ENCODE measurements around the gene UBR2. TPM values are rescaled to one million over a fixed set of nuclear protein-coding genes. Genes with fewer than 3 reads are reported as not detected.
"Not testable (repeated sequence)": the region's sequence is repeated elsewhere in the genome, so short reads cannot be mapped to it uniquely, and the experiment has no call there.

The UBR2 gene
- total RNA-seq, 2 experiments from 2014 or later = 23.1 to 23.5 TPM

- H3K36me3 Mint-ChIP-seq (ENCODE audit: low read depth); H3K4me3 Mint-ChIP-seq; DNase-seq; H3K4me1 Mint-ChIP-seq (ENCODE audit: low read depth); intact Hi-C loops (cut with micrococcal nuclease); H3K9me3 Mint-ChIP-seq; H3K27me3 Mint-ChIP-seq (ENCODE audit: low read depth); H3K27ac Mint-ChIP-seq: not testable (repeated sequence)
- CTCF ChIA-PET = interaction anchor here (0.7 to 3.7 kb wide), 2 partner anchors 12 to 170 kb away, joined by 3 to 23 read pairs; no protein-coding TSS in a partner anchor
Measured at GRCh38 chr6:42559276-42559675, 4.6 kb upstream of the UBR2 start.

GRCh38 chr6:42561986-42562385 is 1.8 kb upstream of the UBR2 start:
- Mint-ChIP-seq H3K27me3 (ENCODE audit: low read depth) (no peaks in the 10 kb centered on the region), H3K9me3 (no peaks in the 10 kb centered on the region), H3K4me3 (no peak overlapping the region), H3K36me3 (ENCODE audit: low read depth) (peaks cover 11% of the 10 kb centered on the region), H3K27ac (no peak overlapping the region), H3K4me1 (ENCODE audit: low read depth) (peaks cover 13% of the 10 kb centered on the region)
- no peak for DNase-seq
- CTCF ChIA-PET = interaction anchor here (2.5 kb wide), 1 partner anchor 14 kb away, joined by 14 read pairs; no protein-coding TSS in a partner anchor
- intact Hi-C loops (cut with micrococcal nuclease) = loop anchor here (2.0 to 5.0 kb wide), 4 partner anchors 165 to 825 kb away; partner anchors contain the start of genes KLHDC3, TFEB and TOMM6

GRCh38 chr6:42562788-42563405 is 932 bp upstream of the UBR2 start:
- peaks cover 11% of the 10 kb centered on the region for H3K36me3 Mint-ChIP-seq (ENCODE audit: low read depth)
- intact Hi-C loops (cut with micrococcal nuclease) = loop anchor here (1.0 to 5.0 kb wide), 9 partner anchors 164 to 826 kb away; partner anchors contain the start of genes KLHDC3, MRPS10, RPL7L1 and SRF
- DNase-seq = no peak
- peak overlapping the region; percentile 97 for H3K4me3 Mint-ChIP-seq
- no peak overlapping the region for H3K27ac Mint-ChIP-seq
- CTCF ChIA-PET = interaction anchor here (0.6 to 2.5 kb wide), 3 partner anchors 16 to 426 kb away, joined by 4 to 8 read pairs (median 5); no protein-coding TSS in a partner anchor
- H3K27me3 Mint-ChIP-seq (ENCODE audit: low read depth) = no peaks in the 10 kb centered on the region
- H3K9me3 Mint-ChIP-seq = no peaks in the 10 kb centered on the region
- peaks cover 19% of the 10 kb centered on the region for H3K4me1 Mint-ChIP-seq (ENCODE audit: low read depth)

- H3K27ac Mint-ChIP-seq = peak overlapping the region; percentile 92
- DNase-seq = no peak
- peaks cover 14% of the 10 kb centered on the region for H3K36me3 Mint-ChIP-seq (ENCODE audit: low read depth)
- H3K27me3 Mint-ChIP-seq (ENCODE audit: low read depth) = no peaks in the 10 kb centered on the region
- intact Hi-C loops (cut with micrococcal nuclease) = loop anchor here (1.0 to 5.0 kb wide), 4 partner anchors 8 to 827 kb away; partner anchors contain the start of genes TFEB and TOMM6
- peak overlapping the region; percentile 97 for H3K4me3 Mint-ChIP-seq
- CTCF ChIA-PET = interaction anchor here (0.7 to 2.5 kb wide), 10 partner anchors 9 to 353 kb away, joined by 3 to 8 read pairs (median 4); no protein-coding TSS in a partner anchor
- no peaks in the 10 kb centered on the region for H3K9me3 Mint-ChIP-seq
- peaks cover 31% of the 10 kb centered on the region for H3K4me1 Mint-ChIP-seq (ENCODE audit: low read depth)
Measured at GRCh38 chr6:42564506-42564825, 637 bp downstream of the UBR2 start.

- Mint-ChIP-seq H3K9me3 (no peaks in the 10 kb centered on the region), H3K4me3 (peak overlapping the region; percentile 97), H3K27ac (no peak overlapping the region), H3K27me3 (ENCODE audit: low read depth) (no peaks in the 10 kb centered on the region), H3K36me3 (ENCODE audit: low read depth) (peaks cover 14% of the 10 kb centered on the region), H3K4me1 (ENCODE audit: low read depth) (peaks cover 40% of the 10 kb centered on the region)
- intact Hi-C loops (cut with micrococcal nuclease) = loop anchor here (2.0 to 5.0 kb wide), 2 partner anchors 209 to 326 kb away; a partner anchor contains a TSS
- CTCF ChIA-PET = interaction anchor here (1.4 kb wide), 1 partner anchor 18 kb away, joined by 8 read pairs; no protein-coding TSS in a partner anchor
- DNase-seq = no peak
Measured at GRCh38 chr6:42565823-42566613, 2.2 kb downstream of the UBR2 start.

- H3K4me1 Mint-ChIP-seq (ENCODE audit: low read depth) = peaks cover 44% of the 10 kb centered on the region
- intact Hi-C loops (cut with micrococcal nuclease) = loop anchor here (5.0 kb wide), 1 partner anchor 326 kb away; a partner anchor contains a TSS
Measured at GRCh38 chr6:42566614-42567208, 2.9 kb downstream of the UBR2 start.

GRCh38 chr6:42567237-42567636 is 3.4 kb downstream of the UBR2 start:
- H3K27me3 Mint-ChIP-seq (ENCODE audit: low read depth); H3K9me3 Mint-ChIP-seq; CTCF ChIA-PET; DNase-seq; H3K4me3 Mint-ChIP-seq: not testable (repeated sequence)
- H3K27ac Mint-ChIP-seq = peak overlapping the region; percentile 5
- intact Hi-C loops (cut with micrococcal nuclease) = loop anchor here (5.0 kb wide), 1 partner anchor 325 kb away; a partner anchor contains a TSS
- H3K4me1 Mint-ChIP-seq (ENCODE audit: low read depth) = peaks cover 48% of the 10 kb centered on the region
- H3K36me3 Mint-ChIP-seq (ENCODE audit: low read depth) = peaks cover 14% of the 10 kb centered on the region

More at GRCh38 chr6:42566614-42567208, 2.9 kb downstream of the UBR2 start:
- Mint-ChIP-seq H3K27ac (no peak overlapping the region), H3K4me3 (peak overlapping the region; percentile 97), H3K27me3 (ENCODE audit: low read depth) (no peaks in the 10 kb centered on the region), H3K36me3 (ENCODE audit: low read depth) (peaks cover 14% of the 10 kb centered on the region), H3K9me3 (no peaks in the 10 kb centered on the region)
- DNase-seq = no peak
- CTCF ChIA-PET = interaction anchor here (1.4 kb wide), 1 partner anchor 19 kb away, joined by 8 read pairs; no protein-coding TSS in a partner anchor

- CTCF ChIA-PET = interaction anchor here (0.6 to 1.2 kb wide), 5 partner anchors 19 to 311 kb away, joined by 3 read pairs; no protein-coding TSS in a partner anchor
- no peaks in the 10 kb centered on the region for H3K27me3 Mint-ChIP-seq (ENCODE audit: low read depth)
- H3K9me3 Mint-ChIP-seq = no peaks in the 10 kb centered on the region
- no peak for DNase-seq
- intact Hi-C loops (cut with micrococcal nuclease) = loop anchor here (1.0 to 5.0 kb wide), 2 partner anchors 177 to 323 kb away; partner anchors contain the start of gene TBCC
- H3K4me3 Mint-ChIP-seq = no peak overlapping the region
- peak overlapping the region; percentile 70 for H3K27ac Mint-ChIP-seq
- H3K4me1 Mint-ChIP-seq (ENCODE audit: low read depth) = peaks cover 59% of the 10 kb centered on the region
- H3K36me3 Mint-ChIP-seq (ENCODE audit: low read depth) = peaks cover 21% of the 10 kb centered on the region
Measured at GRCh38 chr6:42569102-42570028, 5.5 kb downstream of the UBR2 start.

GRCh38 chr6:42571611-42572342 is 7.9 kb downstream of the UBR2 start:
- H3K27me3 Mint-ChIP-seq (ENCODE audit: low read depth) = no peaks in the 10 kb centered on the region
- intact Hi-C loops (cut with micrococcal nuclease) = loop anchor here (1.0 kb wide), 1 partner anchor 7 kb away; the partner anchor contains the start of gene UBR2
- H3K36me3 Mint-ChIP-seq (ENCODE audit: low read depth) = peaks cover 10% of the 10 kb centered on the region
- peak overlapping the region; percentile 13 for H3K27ac Mint-ChIP-seq
- H3K4me1 Mint-ChIP-seq (ENCODE audit: low read depth) = peaks cover 52% of the 10 kb centered on the region
- no peak for DNase-seq
- no peaks in the 10 kb centered on the region for H3K9me3 Mint-ChIP-seq
- H3K4me3 Mint-ChIP-seq = no peak overlapping the region
- CTCF ChIA-PET = interaction anchor here (0.6 to 2.0 kb wide), 6 partner anchors 17 to 358 kb away, joined by 3 to 7 read pairs (median 4); no protein-coding TSS in a partner anchor

- no peaks in the 10 kb centered on the region for H3K9me3 Mint-ChIP-seq
- H3K4me3 Mint-ChIP-seq = no peak overlapping the region
- DNase-seq = no peak
- no peaks in the 10 kb centered on the region for H3K27me3 Mint-ChIP-seq (ENCODE audit: low read depth)
- intact Hi-C loops (cut with micrococcal nuclease) = loop anchor here (1.0 kb wide), 1 partner anchor 8 kb away; the partner anchor contains the start of gene UBR2
- peaks cover 49% of the 10 kb centered on the region for H3K4me1 Mint-ChIP-seq (ENCODE audit: low read depth)
- peaks cover 12% of the 10 kb centered on the region for H3K36me3 Mint-ChIP-seq (ENCODE audit: low read depth)
- CTCF ChIA-PET = interaction anchor here (0.6 to 2.0 kb wide), 4 partner anchors 16 to 84 kb away, joined by 3 to 7 read pairs (median 3); no protein-coding TSS in a partner anchor
- no peak overlapping the region for H3K27ac Mint-ChIP-seq
Measured at GRCh38 chr6:42572523-42572922, 8.7 kb downstream of the UBR2 start.

All from activated naive CD4-positive, alpha-beta T cell treated with anti-CD3 and anti-CD28 coated beads for 36 hours (primary cell).